ENCODE results near the gene PADI1.

PADI1 gene

GRCh38 chr1:17163789-17164666 is 40.9 kb upstream of the PADI1 start:
- Histone ChIP-seq H3K27ac (ENCODE audit: low read depth, low read length) (no peak overlapping the region), H3K36me3 (ENCODE audit: control insufficient read depth in 5 of 5, insufficient read depth in 5 of 5, low read length in 5 of 5) (no peaks in the 10 kb centered on the region), H3K4me1 (ENCODE audit: control insufficient read depth in 5 of 5, insufficient read depth in 5 of 5, low read length in 5 of 5) (no peaks in the 10 kb centered on the region), H3K27me3 (ENCODE audit: control insufficient read depth in 5 of 5, insufficient read depth in 4 of 5, low read length in 5 of 5) (peaks cover 0 to 28% (median 16%) of the 10 kb centered on the region in 5 donors), H3K9ac (ENCODE audit: low read length in 5 of 5) (no peak overlapping the region), H3K4me3 (ENCODE audit: low read depth in 1 of 5, low read length in 5 of 5) (no peak overlapping the region), H3K9me3 (ENCODE audit: control insufficient read depth in 5 of 5, low read length in 5 of 5) (peaks cover 0 to 4% (median 0%) of the 10 kb centered on the region in 5 donors)

GRCh38 chr1:17165823-17166222 is 39.1 kb upstream of the PADI1 start:
- Histone ChIP-seq H3K9ac (ENCODE audit: low read length in 5 of 5) (no peak overlapping the region), H3K36me3 (ENCODE audit: control insufficient read depth in 5 of 5, insufficient read depth in 5 of 5, low read length in 5 of 5) (no peaks in the 10 kb centered on the region), H3K27me3 (ENCODE audit: control insufficient read depth in 5 of 5, insufficient read depth in 4 of 5, low read length in 5 of 5) (peaks cover 0 to 28% (median 16%) of the 10 kb centered on the region in 5 donors), H3K4me3 (ENCODE audit: low read depth in 1 of 5, low read length in 5 of 5) (no peak overlapping the region), H3K9me3 (ENCODE audit: control insufficient read depth in 5 of 5, low read length in 5 of 5) (peaks cover 0 to 4% (median 0%) of the 10 kb centered on the region in 5 donors), H3K27ac (ENCODE audit: low read depth, low read length) (no peak overlapping the region), H3K4me1 (ENCODE audit: control insufficient read depth in 5 of 5, insufficient read depth in 5 of 5, low read length in 5 of 5) (no peaks in the 10 kb centered on the region)

GRCh38 chr1:17167041-17167785 is 37.7 kb upstream of the PADI1 start:
- H3K9me3 ChIP-seq (ENCODE audit: control insufficient read depth in 5 of 5, low read length in 5 of 5), result no peaks in the 10 kb centered on the region
- H3K36me3 ChIP-seq (ENCODE audit: control insufficient read depth in 5 of 5, insufficient read depth in 5 of 5, low read length in 5 of 5), result no peaks in the 10 kb centered on the region
- no peak overlapping the region for H3K9ac ChIP-seq (ENCODE audit: low read length in 5 of 5)
- no peak overlapping the region for H3K4me3 ChIP-seq (ENCODE audit: low read depth in 1 of 5, low read length in 5 of 5)
- peaks cover 0 to 28% (median 16%) of the 10 kb centered on the region in 5 donors for H3K27me3 ChIP-seq (ENCODE audit: control insufficient read depth in 5 of 5, insufficient read depth in 4 of 5, low read length in 5 of 5)
- H3K27ac ChIP-seq (ENCODE audit: low read depth, low read length), result no peak overlapping the region
- H3K4me1 ChIP-seq (ENCODE audit: control insufficient read depth in 5 of 5, insufficient read depth in 5 of 5, low read length in 5 of 5), result no peaks in the 10 kb centered on the region

- Histone ChIP-seq H3K9ac (ENCODE audit: low read length in 5 of 5) (no peak overlapping the region), H3K27ac (ENCODE audit: low read depth, low read length) (no peak overlapping the region), H3K36me3 (ENCODE audit: control insufficient read depth in 5 of 5, insufficient read depth in 5 of 5, low read length in 5 of 5) (no peaks in the 10 kb centered on the region), H3K4me1 (ENCODE audit: control insufficient read depth in 5 of 5, insufficient read depth in 5 of 5, low read length in 5 of 5) (no peaks in the 10 kb centered on the region), H3K9me3 (ENCODE audit: control insufficient read depth in 5 of 5, low read length in 5 of 5) (no peaks in the 10 kb centered on the region), H3K4me3 (ENCODE audit: low read depth in 1 of 5, low read length in 5 of 5) (no peak overlapping the region), H3K27me3 (ENCODE audit: control insufficient read depth in 5 of 5, insufficient read depth in 4 of 5, low read length in 5 of 5) (peaks cover 0 to 25% (median 15%) of the 10 kb centered on the region in 5 donors)
Observed at GRCh38 chr1:17167786-17168090, 37.2 kb upstream of the PADI1 start.

- H3K4me3 ChIP-seq (ENCODE audit: low read depth in 1 of 5, low read length in 5 of 5), result no peak overlapping the region
- no peak overlapping the region for H3K9ac ChIP-seq (ENCODE audit: low read length in 5 of 5)
- H3K27me3 ChIP-seq (ENCODE audit: control insufficient read depth in 5 of 5, insufficient read depth in 4 of 5, low read length in 5 of 5), result peaks cover 0 to 20% (median 14%) of the 10 kb centered on the region in 5 donors
- no peaks in the 10 kb centered on the region for H3K9me3 ChIP-seq (ENCODE audit: control insufficient read depth in 5 of 5, low read length in 5 of 5)
- H3K36me3 ChIP-seq (ENCODE audit: control insufficient read depth in 5 of 5, insufficient read depth in 5 of 5, low read length in 5 of 5), result no peaks in the 10 kb centered on the region
- no peaks in the 10 kb centered on the region for H3K4me1 ChIP-seq (ENCODE audit: control insufficient read depth in 5 of 5, insufficient read depth in 5 of 5, low read length in 5 of 5)
- H3K27ac ChIP-seq (ENCODE audit: low read depth, low read length), result no peak overlapping the region
Observed at GRCh38 chr1:17168091-17168876, 36.6 kb upstream of the PADI1 start.

- Histone ChIP-seq H3K36me3 (ENCODE audit: control insufficient read depth in 5 of 5, insufficient read depth in 5 of 5, low read length in 5 of 5) (no peaks in the 10 kb centered on the region), H3K27me3 (ENCODE audit: control insufficient read depth in 5 of 5, insufficient read depth in 4 of 5, low read length in 5 of 5) (peaks cover 0 to 18% (median 10%) of the 10 kb centered on the region in 5 donors)
Observed at GRCh38 chr1:17170571-17170970, 34.4 kb upstream of the PADI1 start.

GRCh38 chr1:17173217-17173616 is 31.7 kb upstream of the PADI1 start:
- peaks cover 0 to 12% (median 0%) of the 10 kb centered on the region in 5 donors for H3K27me3 ChIP-seq (ENCODE audit: control insufficient read depth in 5 of 5, insufficient read depth in 4 of 5, low read length in 5 of 5)
- H3K36me3 ChIP-seq (ENCODE audit: control insufficient read depth in 5 of 5, insufficient read depth in 5 of 5, low read length in 5 of 5), result no peaks in the 10 kb centered on the region
- H3K9ac ChIP-seq (ENCODE audit: low read length in 5 of 5), result no peak overlapping the region
- H3K27ac ChIP-seq (ENCODE audit: low read depth, low read length), result no peak overlapping the region
- no peak overlapping the region for H3K4me3 ChIP-seq (ENCODE audit: low read depth in 1 of 5, low read length in 5 of 5)
- H3K9me3 ChIP-seq (ENCODE audit: control insufficient read depth in 5 of 5, low read length in 5 of 5), result no peaks in the 10 kb centered on the region
- H3K4me1 ChIP-seq (ENCODE audit: control insufficient read depth in 5 of 5, insufficient read depth in 5 of 5, low read length in 5 of 5), result no peaks in the 10 kb centered on the region

More at GRCh38 chr1:17170571-17170970, 34.4 kb upstream of the PADI1 start:
- no peaks in the 10 kb centered on the region for H3K9me3 ChIP-seq (ENCODE audit: control insufficient read depth in 5 of 5, low read length in 5 of 5)
- H3K4me3 ChIP-seq (ENCODE audit: low read depth in 1 of 5, low read length in 5 of 5), result no peak overlapping the region
- H3K27ac ChIP-seq (ENCODE audit: low read depth, low read length), result no peak overlapping the region
- H3K4me1 ChIP-seq (ENCODE audit: control insufficient read depth in 5 of 5, insufficient read depth in 5 of 5, low read length in 5 of 5), result no peaks in the 10 kb centered on the region
- H3K9ac ChIP-seq (ENCODE audit: low read length in 5 of 5), result no peak overlapping the region

- no peak overlapping the region for H3K9ac ChIP-seq (ENCODE audit: low read length in 5 of 5)
- H3K4me3 ChIP-seq (ENCODE audit: low read depth in 1 of 5, low read length in 5 of 5), result no peak overlapping the region
- H3K4me1 ChIP-seq (ENCODE audit: control insufficient read depth in 5 of 5, insufficient read depth in 5 of 5, low read length in 5 of 5), result no peaks in the 10 kb centered on the region
- no peak overlapping the region for H3K27ac ChIP-seq (ENCODE audit: low read depth, low read length)
- H3K9me3 ChIP-seq (ENCODE audit: control insufficient read depth in 5 of 5, low read length in 5 of 5), result no peaks in the 10 kb centered on the region
- no peaks in the 10 kb centered on the region for H3K36me3 ChIP-seq (ENCODE audit: control insufficient read depth in 5 of 5, insufficient read depth in 5 of 5, low read length in 5 of 5)
- peaks cover 0 to 12% (median 0%) of the 10 kb centered on the region in 5 donors for H3K27me3 ChIP-seq (ENCODE audit: control insufficient read depth in 5 of 5, insufficient read depth in 4 of 5, low read length in 5 of 5)
Observed at GRCh38 chr1:17176306-17177061, 28.4 kb upstream of the PADI1 start.

GRCh38 chr1:17177651-17178050 is 27.3 kb upstream of the PADI1 start:
- no peaks in the 10 kb centered on the region for H3K4me1 ChIP-seq (ENCODE audit: control insufficient read depth in 5 of 5, insufficient read depth in 5 of 5, low read length in 5 of 5)
- H3K4me3 ChIP-seq (ENCODE audit: low read depth in 1 of 5, low read length in 5 of 5), result no peak overlapping the region
- H3K9me3 ChIP-seq (ENCODE audit: control insufficient read depth in 5 of 5, low read length in 5 of 5), result no peaks in the 10 kb centered on the region
- H3K27ac ChIP-seq (ENCODE audit: low read depth, low read length), result no peak overlapping the region
- no peaks in the 10 kb centered on the region for H3K36me3 ChIP-seq (ENCODE audit: control insufficient read depth in 5 of 5, insufficient read depth in 5 of 5, low read length in 5 of 5)
- peaks cover 0 to 12% (median 0%) of the 10 kb centered on the region in 5 donors for H3K27me3 ChIP-seq (ENCODE audit: control insufficient read depth in 5 of 5, insufficient read depth in 4 of 5, low read length in 5 of 5)
- H3K9ac ChIP-seq (ENCODE audit: low read length in 5 of 5), result no peak overlapping the region
